Calu3 (cell line): ENCODE measurements around the gene DNAI2. TPM values are rescaled to one million over a fixed set of nuclear protein-coding genes. Genes with fewer than 3 reads are reported as not detected.

Experiments
- BruUV-seq: library from RNA; stranded (reverse); fragments of 400-500 nt; replicated peaks from 2 replicates; lab custom pipeline; 2021; lab: Mats Ljungman, UMichigan
- CTCF ChIA-PET: fragments of 300-600 bp; sonication (Branson Sonifier 250); formaldehyde crosslinking; loops from one replicate; lab custom pipeline; 2022; ENCODE audit warnings: antibody characterized with exemption; lab: Charles Lee
- DNase-seq: peaks from one replicate; pipeline ENCODE4 v3.0.0; 2022
- H3K27ac Mint-ChIP-seq: one replicate; pipeline ENCODE4 v1.8.0; 2022; ENCODE audit warnings: mixed read lengths; ENCODE audit not compliant: unreplicated experiment
- H3K27me3 Mint-ChIP-seq: one replicate; pipeline ENCODE4 v1.8.0; 2022; ENCODE audit warnings: mixed read lengths; ENCODE audit not compliant: unreplicated experiment
- H3K36me3 Mint-ChIP-seq: one replicate; pipeline ENCODE4 v1.8.0; 2022; ENCODE audit warnings: mild to moderate bottlenecking, moderate library complexity, mixed read lengths; ENCODE audit not compliant: insufficient read depth, unreplicated experiment
- H3K4me1 Mint-ChIP-seq: one replicate; pipeline ENCODE4 v1.8.0; 2022; ENCODE audit warnings: mild to moderate bottlenecking, low read depth, mixed read lengths; ENCODE audit not compliant: unreplicated experiment
- H3K4me3 Mint-ChIP-seq: one replicate; pipeline ENCODE4 v1.8.0; 2022; ENCODE audit warnings: mild to moderate bottlenecking, low read depth, moderate library complexity, mixed read lengths; ENCODE audit not compliant: unreplicated experiment
- H3K9me3 Mint-ChIP-seq: one replicate; pipeline ENCODE4 v1.8.0; 2022; ENCODE audit warnings: low read depth, mixed read lengths; ENCODE audit not compliant: unreplicated experiment
- intact Hi-C: fragments of 100-400 bp; cut with micrococcal nuclease; formaldehyde crosslinking; loops from one replicate; pipeline ENCODE4 v1.10.0; 2022; ENCODE audit not compliant: unreplicated experiment
- total RNA-seq: library from RNA; stranded (reverse); gene quantifications from 2 replicates; pipeline ENCODE4 v1.2.3, GENCODE V29; 2022
- TF ChIP-seq, protein P1 (sequence below): fragments of 200-600 bp; IDR thresholded peaks from one replicate; pipeline ENCODE4 v1.8.0; 2022; ENCODE audit warnings: antibody characterized with exemption; ENCODE audit not compliant: unreplicated experiment

Gene DNAI2
- total RNA-seq, 1 experiment from 2014 or later, result not detected

DNA sequence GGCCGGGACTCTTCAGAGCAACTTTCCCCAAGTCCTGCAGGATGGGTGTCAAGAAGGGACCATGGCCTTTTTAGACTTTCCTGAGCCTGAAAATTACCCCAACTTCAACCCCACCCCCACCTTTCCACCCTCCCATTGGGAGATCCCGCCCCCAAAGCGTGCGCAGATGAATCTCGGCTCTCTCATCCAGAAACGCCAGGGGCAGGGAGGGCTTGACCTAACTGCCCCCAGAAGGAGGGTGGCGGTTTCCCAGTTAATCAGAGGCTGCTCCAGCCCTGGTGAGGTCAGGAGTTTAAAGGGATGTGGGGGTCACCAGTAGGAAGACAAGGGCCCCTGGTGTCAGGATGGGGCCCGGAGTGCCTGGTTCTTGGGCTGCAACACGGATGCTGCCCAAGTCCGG lies 52.5 kb downstream of the DNAI2 start:
- no peaks in the 10 kb centered on the region for H3K9me3 Mint-ChIP-seq
- no peaks in the 10 kb centered on the region for H3K4me1 Mint-ChIP-seq
- no peak overlapping the region for H3K27ac Mint-ChIP-seq
- no peaks in the 10 kb centered on the region for H3K36me3 Mint-ChIP-seq
- CTCF ChIA-PET, result no interaction called here
- H3K27me3 Mint-ChIP-seq, result peaks cover 70% of the 10 kb centered on the region
- H3K4me3 Mint-ChIP-seq, result no peak overlapping the region
- TF ChIP-seq, protein P1, sequence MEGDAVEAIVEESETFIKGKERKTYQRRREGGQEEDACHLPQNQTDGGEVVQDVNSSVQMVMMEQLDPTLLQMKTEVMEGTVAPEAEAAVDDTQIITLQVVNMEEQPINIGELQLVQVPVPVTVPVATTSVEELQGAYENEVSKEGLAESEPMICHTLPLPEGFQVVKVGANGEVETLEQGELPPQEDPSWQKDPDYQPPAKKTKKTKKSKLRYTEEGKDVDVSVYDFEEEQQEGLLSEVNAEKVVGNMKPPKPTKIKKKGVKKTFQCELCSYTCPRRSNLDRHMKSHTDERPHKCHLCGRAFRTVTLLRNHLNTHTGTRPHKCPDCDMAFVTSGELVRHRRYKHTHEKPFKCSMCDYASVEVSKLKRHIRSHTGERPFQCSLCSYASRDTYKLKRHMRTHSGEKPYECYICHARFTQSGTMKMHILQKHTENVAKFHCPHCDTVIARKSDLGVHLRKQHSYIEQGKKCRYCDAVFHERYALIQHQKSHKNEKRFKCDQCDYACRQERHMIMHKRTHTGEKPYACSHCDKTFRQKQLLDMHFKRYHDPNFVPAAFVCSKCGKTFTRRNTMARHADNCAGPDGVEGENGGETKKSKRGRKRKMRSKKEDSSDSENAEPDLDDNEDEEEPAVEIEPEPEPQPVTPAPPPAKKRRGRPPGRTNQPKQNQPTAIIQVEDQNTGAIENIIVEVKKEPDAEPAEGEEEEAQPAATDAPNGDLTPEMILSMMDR, result no peak
- intact Hi-C loops, result no loop called here
- DNase-seq, result no peak
- no TSS peak for BruUV-seq

DNA sequence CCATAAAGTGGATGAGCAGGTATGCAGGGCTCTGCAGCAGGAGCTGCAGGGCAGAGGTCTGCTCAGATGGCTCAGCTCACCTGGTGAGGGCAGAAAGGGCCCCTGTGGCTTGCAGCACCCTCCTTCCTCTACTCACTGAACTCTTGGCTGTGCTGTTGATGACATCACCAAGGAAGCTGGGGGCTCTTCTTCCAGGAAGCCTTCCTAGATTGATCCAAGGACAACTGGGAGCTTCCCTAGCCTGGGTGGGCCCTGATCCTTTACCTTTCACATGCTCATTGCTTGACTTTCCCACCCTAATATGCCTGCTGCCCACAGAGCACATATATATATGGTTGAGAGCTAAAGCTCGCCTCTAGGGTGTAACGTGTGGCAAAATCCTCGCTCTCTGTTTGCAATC lies 54.5 kb downstream of the DNAI2 start:
- no peak overlapping the region for H3K27ac Mint-ChIP-seq
- H3K9me3 Mint-ChIP-seq, result no peaks in the 10 kb centered on the region
- H3K4me3 Mint-ChIP-seq, result no peak overlapping the region
- H3K4me1 Mint-ChIP-seq, result no peaks in the 10 kb centered on the region
- peaks cover 69% of the 10 kb centered on the region for H3K27me3 Mint-ChIP-seq
- intact Hi-C loops, result no loop called here
- BruUV-seq, result no TSS peak
- no peak for DNase-seq
- no peaks in the 10 kb centered on the region for H3K36me3 Mint-ChIP-seq
- CTCF ChIA-PET, result no interaction called here
- TF ChIP-seq, protein P1, result no peak

DNA sequence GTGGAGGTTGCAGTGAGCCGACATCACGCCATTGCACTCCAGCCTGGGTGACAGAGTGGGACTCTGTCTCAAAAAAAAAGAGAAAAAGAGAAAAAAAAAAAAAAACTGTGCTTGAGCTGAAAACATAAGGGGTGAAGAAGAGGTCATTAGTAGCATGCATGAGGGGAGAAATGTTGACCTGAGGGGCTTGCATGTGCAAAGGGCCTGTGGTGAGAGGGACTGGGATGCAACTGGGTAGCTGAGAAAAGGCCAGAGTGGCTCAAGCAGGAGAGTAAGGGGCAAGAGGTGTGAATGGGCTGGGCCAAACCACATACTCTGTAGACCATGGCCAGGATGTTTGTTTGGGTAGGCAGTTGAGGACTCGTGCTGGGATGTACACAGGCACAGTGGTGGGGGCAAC lies 55.3 kb downstream of the DNAI2 start:
- no peak overlapping the region for H3K4me3 Mint-ChIP-seq
- intact Hi-C loops, result no loop called here
- H3K9me3 Mint-ChIP-seq, result no peaks in the 10 kb centered on the region
- no peak overlapping the region for H3K27ac Mint-ChIP-seq
- no peak for DNase-seq
- H3K36me3 Mint-ChIP-seq, result no peaks in the 10 kb centered on the region
- H3K4me1 Mint-ChIP-seq, result no peaks in the 10 kb centered on the region
- BruUV-seq, result no TSS peak
- CTCF ChIA-PET, result no interaction called here
- TF ChIP-seq, protein P1, result no peak
- peaks cover 73% of the 10 kb centered on the region for H3K27me3 Mint-ChIP-seq

DNA sequence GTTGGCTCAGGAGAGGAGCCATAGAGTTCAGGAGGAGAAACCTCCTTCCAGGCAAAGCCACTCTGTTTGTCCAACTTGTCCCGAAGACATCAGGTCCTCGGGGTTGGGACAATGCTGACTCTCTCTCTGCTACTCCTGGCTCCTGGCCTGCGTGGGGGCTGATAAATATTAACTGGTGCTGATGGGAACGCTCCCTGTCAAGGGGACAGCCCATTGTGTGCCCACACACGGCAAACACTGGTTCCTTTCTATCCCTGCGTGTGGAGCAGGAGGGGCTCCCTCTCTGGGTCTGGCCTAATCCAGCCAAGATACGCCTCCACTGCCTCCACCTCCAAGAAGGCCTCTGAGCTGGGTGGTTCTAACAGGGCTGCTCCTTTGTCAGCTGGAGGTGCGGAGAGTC lies 56.4 kb downstream of the DNAI2 start:
- BruUV-seq, result no TSS peak

More for the DNA sequence above, 56.4 kb downstream of the DNAI2 start:
- intact Hi-C loops, result no loop called here
- no peaks in the 10 kb centered on the region for H3K36me3 Mint-ChIP-seq
- H3K4me1 Mint-ChIP-seq, result no peaks in the 10 kb centered on the region
- no peaks in the 10 kb centered on the region for H3K9me3 Mint-ChIP-seq
- TF ChIP-seq, protein P1, result no peak
- peaks cover 84% of the 10 kb centered on the region for H3K27me3 Mint-ChIP-seq
- CTCF ChIA-PET, result no interaction called here
- H3K4me3 Mint-ChIP-seq, result no peak overlapping the region
- DNase-seq, result no peak
- no peak overlapping the region for H3K27ac Mint-ChIP-seq
